DMS79 treated with DMSO at 0.1 percent for 48 hours (cell line): Measurements from ENCODE around the gene STAT3.
"Not testable (repeated sequence)": the region's sequence is repeated elsewhere in the genome, so short reads cannot be mapped to it uniquely, and the experiment has no call there.

Experiments
- DNase-seq: peaks from one replicate; lab custom pipeline; 2025; lab: John Stamatoyannopoulos, UW

Gene STAT3

GRCh38 chr17:42409523-42410318, 21.5 kb upstream of the STAT3 start:
- peak; percentile 23 for DNase-seq

DNA sequence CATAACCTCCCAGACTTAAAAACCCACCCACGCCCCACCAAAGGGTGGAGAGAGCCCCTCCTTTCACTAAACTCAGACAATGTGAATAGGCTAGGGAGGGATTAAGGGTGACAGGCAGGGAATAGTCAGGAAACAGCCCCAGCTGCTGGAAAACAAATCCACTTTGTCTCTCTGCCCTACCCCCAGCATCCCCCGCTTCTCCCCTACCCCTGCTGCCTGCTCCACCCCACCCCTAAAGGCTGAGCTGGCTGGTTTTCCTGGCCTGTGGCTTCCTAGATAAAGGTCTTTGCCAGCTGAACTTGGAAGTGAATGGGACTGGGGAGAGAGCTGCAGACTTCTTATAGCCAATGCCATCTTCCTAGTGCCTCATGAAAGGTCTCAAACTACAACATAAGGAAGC, 19.8 kb upstream of the STAT3 start:
- no peak for DNase-seq

DNA sequence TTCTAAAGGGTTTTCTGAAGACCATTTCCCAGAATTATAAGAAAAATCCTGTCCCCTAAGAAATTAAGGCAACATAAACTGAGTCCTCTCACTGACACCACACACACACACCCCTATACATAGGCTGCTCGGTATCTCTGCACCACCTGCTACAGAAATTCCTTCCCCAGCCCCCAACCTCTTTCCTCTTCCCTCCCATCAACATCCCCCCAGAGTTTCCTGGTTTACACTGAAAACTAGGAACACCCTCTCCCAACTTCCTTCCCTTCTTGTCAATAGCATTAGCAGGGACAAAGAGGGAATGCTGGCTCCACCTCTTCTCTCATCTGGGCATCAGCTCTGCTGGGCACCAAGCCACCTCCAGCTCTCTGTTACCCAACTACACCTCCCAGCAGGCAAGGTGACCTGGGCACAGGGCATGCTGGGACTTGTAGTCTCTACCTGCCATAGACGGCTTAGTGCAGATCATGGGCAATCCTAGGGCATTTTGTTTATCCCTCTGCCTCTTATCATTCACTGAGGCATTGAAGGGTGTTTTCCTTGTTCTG, 19.1 kb upstream of the STAT3 start:
- DNase-seq = peak; percentile 81

DNA sequence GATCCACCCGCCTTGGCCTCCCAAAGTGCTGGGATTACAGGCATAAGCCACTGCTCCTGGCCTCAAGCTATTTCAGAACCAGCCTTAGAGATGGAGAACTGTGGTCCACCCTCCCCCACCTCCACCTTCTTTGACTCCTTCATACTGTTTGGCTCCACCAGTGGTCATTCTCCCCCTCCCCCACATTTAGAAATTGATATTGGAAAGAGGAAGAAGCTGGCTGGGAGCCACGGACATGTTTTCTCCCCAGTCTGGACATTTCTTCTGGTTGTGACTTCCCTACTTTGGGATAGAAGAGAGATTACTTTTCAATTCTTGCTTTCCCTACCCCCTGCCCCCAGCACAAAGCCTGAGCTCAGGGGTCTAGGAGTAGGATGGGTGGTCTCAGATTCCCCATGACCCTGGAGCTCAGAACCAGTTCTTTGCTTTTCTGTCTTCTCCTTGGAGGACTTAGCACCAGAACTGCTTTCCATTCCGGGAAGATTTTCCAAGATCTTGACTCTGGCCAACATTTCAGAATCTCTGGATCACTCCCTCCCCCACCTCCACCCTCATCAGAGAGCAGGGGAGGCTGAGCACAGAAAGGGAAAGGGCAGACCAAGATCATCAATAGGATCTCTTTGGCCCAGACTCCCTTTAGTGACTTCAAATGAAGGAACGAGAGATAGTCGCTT, 18.5 kb upstream of the STAT3 start:
- no peak for DNase-seq

- DNase-seq = peak; percentile 65
These were observed 17.8 kb upstream of the STAT3 start for GRCh38 chr17:42405963-42406495.

- no peak for DNase-seq
These were observed 16.8 kb upstream of the STAT3 start for GRCh38 chr17:42405076-42405475.

GRCh38 chr17:42404326-42405055, 16.2 kb upstream of the STAT3 start:
- no peak for DNase-seq

DNA sequence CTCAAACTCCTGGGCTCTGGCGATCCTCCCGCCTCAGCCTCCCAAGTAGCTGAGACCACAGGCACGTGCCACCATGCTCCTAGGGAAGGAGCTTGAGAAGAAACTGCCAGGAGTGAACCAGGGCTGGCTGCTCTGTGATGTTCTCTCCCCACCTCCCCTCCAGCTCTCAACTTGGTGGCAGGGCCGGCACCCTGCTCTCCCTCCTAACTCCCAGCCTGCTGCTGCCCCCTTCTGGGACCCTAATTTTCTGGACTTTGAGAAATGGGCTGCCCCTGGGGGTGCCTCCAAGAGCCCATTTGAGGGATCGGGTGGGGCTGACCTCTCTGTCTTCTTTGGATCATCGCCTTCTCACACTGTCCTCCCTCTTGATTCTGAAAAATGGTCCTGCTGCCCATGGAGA, 14.9 kb upstream of the STAT3 start:
- no peak for DNase-seq

DNA sequence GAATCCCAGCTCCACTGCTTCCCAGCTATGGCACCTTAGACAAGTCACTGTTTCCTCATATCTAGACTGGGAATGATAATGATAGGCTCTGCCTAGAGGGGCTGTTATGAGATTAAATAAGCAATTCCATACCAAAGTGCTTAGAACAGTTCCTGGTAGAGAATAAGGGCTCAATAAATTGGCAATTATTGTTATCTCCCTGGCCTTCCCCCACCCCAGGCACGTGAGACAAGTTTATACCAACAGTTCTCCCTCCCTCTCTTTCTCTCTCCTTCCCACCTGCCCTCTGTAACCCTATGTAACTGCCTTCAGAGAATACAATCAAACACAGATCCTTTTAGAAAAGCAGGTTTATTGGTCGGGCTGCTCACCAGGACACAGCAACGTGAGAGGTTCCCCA, 13.9 kb upstream of the STAT3 start:
- no peak for DNase-seq

- DNase-seq = not testable (repeated sequence)
These were observed 12.7 kb upstream of the STAT3 start for GRCh38 chr17:42400844-42401375.

DNA sequence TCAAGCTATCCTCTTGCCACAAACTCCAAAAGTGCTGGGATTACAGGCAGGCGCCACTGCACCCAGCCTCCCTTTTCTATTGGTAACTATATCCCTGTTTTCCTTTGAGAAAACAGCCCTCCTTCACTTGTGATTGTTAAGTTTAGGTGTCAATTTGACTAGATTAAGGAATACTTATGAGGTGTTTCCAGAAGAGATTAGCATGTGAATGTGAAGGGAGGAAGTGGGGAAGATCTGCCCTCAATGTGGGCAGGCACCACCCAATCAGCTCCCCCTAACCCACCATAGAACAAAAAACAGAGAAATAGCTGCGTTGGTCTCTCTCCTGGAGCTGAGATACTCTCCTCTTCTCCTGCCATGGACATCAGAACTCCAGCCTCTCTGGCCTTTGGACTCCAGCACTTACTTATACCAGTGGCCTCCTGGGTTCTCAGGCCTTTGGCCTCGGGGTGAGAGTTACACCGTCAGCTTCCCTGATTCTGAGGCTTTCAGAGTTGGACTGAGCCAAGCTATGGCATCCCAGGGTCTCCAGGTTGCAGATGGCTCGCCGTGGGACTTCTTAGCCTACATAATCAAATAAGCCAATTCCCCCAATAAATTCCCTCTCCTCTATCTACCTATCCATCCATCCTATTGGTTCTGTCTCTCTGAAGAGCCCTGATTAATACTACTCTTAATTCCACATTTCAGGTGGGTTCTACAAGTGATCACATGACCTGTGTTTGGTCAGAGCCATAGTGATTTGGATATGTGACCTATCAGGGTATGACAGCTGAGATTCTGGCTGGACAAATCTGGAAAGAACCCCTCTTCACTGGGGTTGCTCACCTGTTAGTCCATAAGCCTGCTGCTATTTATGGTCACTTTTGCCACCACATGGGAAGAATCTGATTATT, 12.0 kb upstream of the STAT3 start:
- no peak for DNase-seq

DNA sequence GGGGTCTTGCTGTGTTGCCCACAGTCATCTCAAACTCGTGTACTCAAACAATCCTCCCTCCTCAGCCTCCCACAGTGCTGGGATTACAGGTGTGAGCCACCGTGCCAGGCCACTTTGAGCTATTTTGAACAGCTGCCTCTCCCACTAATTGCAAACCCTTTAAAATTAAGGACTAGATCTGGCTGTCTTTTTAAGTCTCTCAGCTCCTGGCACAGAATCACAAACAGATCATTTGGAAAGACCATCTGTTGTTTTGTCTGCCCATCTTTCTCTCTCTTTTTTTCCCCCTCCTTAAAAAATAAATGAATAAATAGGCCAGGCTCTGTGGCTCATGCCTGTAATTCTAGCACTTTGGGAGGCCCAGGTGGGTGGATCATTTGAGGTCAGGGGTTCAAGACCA, 10.9 kb upstream of the STAT3 start:
- DNase-seq = no peak

- DNase-seq = not testable (repeated sequence)
These were observed 7.4 kb upstream of the STAT3 start for GRCh38 chr17:42395601-42396000.

DNA sequence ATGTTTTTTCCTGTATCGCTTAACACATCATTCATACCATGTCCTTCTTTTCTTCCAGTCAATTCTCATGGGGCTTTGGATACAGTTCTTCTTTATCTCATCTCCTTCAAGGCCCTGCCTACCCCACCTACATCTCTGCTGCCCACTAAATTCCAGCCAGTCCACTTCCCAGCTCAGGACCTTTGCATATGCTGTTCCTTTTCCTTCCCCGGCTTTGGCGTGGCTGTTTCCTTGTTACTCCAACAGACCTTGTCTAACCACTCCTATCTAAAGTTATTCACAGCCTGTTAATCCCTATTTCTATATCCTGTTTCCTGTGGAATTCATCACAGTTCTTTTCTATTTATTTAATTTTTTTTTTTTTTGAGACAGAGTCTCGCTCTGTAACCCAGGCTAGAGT, 6.6 kb upstream of the STAT3 start:
- DNase-seq = no peak

DNA sequence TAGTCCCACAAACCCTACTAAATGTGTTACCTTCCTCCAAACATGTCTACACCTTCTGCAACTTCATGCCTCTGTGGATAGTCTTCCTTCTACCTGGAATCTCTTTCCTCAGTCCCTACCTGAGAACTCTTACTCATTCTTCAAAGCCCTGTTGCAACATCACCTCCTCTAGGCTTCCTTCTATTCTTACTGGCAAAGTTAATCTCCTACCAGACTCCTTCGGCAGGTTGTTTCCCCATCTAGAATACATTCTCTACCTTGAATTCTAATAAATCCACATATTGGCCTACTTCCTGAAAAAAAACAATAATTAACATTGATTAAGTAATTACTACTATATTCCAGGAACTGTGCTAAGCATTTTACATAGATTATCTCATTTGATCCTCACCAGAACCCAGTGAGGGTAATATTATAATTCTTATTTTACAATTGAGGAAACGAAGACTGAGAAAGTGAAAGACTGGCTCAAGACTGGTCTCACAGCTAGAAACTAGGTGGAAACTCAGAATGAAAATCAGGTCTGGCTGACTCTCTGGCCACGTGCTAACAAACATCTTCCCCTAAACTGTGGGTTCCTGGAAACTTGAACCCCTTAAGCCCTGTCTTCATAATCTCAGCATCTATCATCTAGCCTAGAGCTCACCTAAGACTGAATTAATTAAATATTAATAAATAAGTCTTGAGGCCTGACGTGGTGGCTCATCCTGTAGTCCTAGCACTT, 4.6 kb upstream of the STAT3 start:
- DNase-seq = no peak

DNA sequence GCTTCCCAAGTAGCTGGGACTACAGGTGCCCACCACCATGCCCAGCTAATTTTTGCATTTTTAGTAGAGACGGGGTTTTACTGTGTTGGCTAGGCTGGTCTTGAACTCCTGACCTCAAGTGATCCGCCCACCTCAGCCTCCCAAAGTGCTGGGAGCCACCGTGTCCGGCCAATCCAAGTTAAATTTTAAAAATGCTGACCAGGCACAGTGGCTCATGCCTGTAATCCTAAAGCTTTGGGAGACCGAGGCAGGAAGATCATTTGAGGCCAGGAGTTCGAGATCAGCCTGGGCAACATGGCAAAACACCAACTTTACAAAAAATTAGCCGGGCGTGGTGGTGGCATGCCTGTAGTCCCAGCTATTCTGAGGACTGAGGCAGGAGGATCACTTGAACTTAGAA, 3.2 kb upstream of the STAT3 start:
- DNase-seq = not testable (repeated sequence)

GRCh38 chr17:42389899-42390298, 1.7 kb upstream of the STAT3 start:
- no peak for DNase-seq

DNA sequence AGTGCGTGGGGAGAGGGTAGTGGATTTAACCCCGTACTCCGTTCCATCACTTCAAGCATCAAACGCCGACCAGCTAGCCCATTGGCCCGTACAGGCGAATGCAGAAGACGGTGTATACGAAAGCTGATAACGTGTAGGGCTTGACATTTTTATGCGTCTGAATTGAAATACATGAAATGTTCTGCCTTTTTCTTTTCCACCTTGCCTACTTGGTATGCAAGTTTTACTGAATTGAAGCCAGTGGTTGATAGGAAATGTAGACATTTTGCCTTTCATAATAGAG, 834 bp upstream of the STAT3 start:
- peak; percentile 49 for DNase-seq

GRCh38 chr17:42387661-42388380, 421 bp downstream of the STAT3 start:
- peak; percentile 50 for DNase-seq
